Right ventricle myocardium superior (tissue), 1 donor: ENCODE data around the gene TSGA10. TPM values are rescaled to one million over a fixed set of nuclear protein-coding genes. Genes with fewer than 3 reads are reported as not detected.
A peak's percentile ranks its signal among the peaks of the same experiment; 100 is the strongest.
"Not testable (repeated sequence)": the region's sequence is repeated elsewhere in the genome, so short reads cannot be mapped to it uniquely, and the experiment has no call there.

Source experiments
- ATAC-seq: fragments of 200-7000 bp; cut with Tn5 transposase; one replicate; pipeline ENCODE4 v1.9.1; 2020; ENCODE audit warnings: mild to moderate bottlenecking; ENCODE audit not compliant: poor library complexity
- DNase-seq: peaks from one replicate; pipeline ENCODE4 v3.0.0-alpha.2; 2020
- intact Hi-C: fragments of 100-400 bp; cut with DNase I; formaldehyde crosslinking; loops from one replicate; pipeline ENCODE4 v1.11.2; 2022
- total RNA-seq: library from RNA; stranded (reverse); fragmentation: NEBNext Ultra II Directional; extraction: Animal tissue kit (Norgen Biotek cat#: 25700); gene quantifications from one replicate; pipeline ENCODE4 v1.2.1, GENCODE V29; 2021
- donor health status: DM: no; HTN: yes; CAD: no; lungs with severe emphysema.

The TSGA10 gene
- total RNA-seq, 1 donor from 2014 or later = 3.4 TPM

DNA sequence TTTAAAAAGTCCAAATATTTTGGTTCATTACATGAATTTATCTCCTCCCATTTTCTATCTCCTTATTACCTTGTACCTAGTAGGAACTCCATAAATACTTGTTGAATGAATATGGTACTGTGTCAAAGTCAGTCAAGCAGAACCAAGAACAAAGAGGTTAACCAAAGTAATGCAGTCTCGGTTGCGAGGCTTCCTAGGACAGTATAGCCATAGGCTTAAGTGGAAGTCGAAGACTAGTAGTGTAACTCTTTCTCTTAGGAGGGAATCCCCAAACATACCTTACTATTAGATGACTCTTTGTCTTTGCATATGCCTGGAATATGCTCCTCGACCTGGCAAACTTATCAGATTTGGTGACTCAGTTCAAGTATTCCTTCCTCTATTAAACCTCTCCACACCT lies 4.9 kb upstream of the TSGA10 start:
- intact Hi-C loops = no loop called here

DNA sequence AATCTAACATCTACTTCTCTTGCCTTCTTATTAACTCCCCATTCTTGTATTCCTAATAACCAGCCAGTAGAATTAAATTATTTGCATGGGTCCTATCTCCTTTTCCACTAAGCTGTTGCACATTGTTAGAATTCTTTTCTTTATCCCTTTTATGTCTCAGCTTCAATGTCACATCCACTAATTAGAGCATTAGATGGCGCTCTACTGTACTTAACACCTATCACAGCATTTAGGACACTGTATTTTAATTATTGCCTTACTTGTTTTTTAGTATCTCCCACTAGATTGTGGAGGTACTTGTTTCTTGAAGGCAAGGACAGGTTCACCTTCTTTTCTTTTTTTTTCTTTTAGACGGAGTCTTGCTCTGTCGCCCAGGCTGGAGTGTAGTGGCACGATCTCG lies 3.9 kb upstream of the TSGA10 start:
- intact Hi-C loops = no loop called here
- DNase-seq = no peak
- ATAC-seq = no peak

More for the DNA sequence above, 4.9 kb upstream of the TSGA10 start:
- ATAC-seq (no peak), DNase-seq (no peak)

- no peak for DNase-seq
- ATAC-seq = no peak
- intact Hi-C loops = no loop called here
These were observed 2.1 kb upstream of the TSGA10 start for GRCh38 chr2:99156891-99157290.

DNA sequence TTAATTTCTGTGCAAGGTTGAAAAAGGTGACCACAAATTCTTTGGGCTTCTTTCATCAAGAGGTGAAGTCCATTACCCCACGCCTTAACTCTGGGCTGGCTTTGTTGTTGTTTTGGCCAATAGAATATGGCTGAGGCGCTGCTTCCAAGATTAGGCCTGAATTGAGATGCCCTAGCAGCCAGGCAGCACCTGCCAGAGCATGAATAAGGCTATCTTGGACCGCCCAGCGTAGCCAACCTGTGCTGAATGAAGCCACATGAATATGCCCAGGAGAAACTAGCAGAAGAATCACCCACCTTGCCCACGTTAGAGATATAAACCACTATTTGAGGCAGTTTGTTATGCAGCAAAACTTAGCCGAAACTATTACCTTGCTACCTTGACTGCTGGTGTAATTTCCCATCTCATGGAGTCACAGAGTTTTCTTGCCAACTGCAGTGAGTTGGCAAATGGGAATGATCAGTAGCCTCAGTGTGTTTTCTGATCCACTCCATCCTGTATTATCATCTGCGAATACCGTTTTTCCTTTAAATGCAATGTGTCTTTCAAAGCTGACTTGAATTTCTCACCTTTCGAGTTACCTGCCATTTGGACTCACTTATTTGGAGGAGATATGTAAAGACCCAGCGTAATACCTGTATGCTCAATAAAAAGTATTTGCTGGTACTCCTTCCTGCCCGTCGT lies 679 bp downstream of the TSGA10 start:
- ATAC-seq (no peak), DNase-seq (no peak)
- intact Hi-C loops = no loop called here

DNA sequence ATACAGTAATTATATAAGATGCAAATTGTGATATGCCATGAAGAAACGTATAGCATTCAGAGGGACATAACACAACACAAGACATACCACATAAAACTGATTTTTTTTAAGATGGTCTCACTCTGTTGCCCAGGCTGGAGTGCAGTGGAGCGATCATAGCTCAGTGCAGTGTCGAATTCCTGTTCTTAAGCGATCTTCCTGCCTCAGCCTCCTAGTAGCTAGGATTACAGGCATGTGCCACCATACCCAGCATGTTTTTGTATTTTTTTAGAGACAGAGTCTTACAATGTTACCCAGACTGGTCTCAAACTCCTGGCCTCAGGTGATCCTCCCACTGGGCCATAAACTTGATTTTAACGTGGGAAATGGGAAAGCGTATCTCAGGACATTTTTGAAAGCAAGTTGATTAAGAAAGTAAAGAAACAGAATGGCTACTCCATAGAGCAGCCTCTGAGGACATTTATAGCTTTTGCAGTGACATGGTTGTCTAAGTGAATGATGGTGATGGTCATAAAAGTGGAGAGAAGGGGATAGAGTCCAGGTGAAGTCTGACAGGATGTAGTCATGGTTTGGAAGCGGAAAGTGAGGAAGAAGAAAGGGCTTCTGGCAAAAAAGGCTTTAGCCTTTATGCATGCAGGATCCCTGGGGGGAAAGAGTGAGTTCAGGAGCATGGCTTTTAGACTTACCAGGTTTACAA lies 2.4 kb downstream of the TSGA10 start:
- intact Hi-C loops = no loop called here
- ATAC-seq (no peak), DNase-seq (no peak)

- DNase-seq (no peak), ATAC-seq (no peak)
- intact Hi-C loops = no loop called here
These were observed 4.0 kb downstream of the TSGA10 start for GRCh38 chr2:99150706-99151105.

- peak; percentile 96 for DNase-seq
- intact Hi-C loops = no loop called here
- ATAC-seq = peak; percentile 99
These were observed 13.3 kb downstream of the TSGA10 start, which contains the start of gene C2orf15 for GRCh38 chr2:99141110-99142108. TSS of gene C2orf15 (plus strand) at chr2:99141707. CDS start at chr2:99150559, 8,852 bp downstream.

- no peak for DNase-seq
- intact Hi-C loops = no loop called here
- ATAC-seq = peak; percentile 68
These were observed 14.0 kb downstream of the TSGA10 start for GRCh38 chr2:99140860-99141109.

- ATAC-seq (no peak), DNase-seq (no peak)
- intact Hi-C loops = no loop called here
These were observed 14.5 kb downstream of the TSGA10 start for GRCh38 chr2:99140056-99140859.

GRCh38 chr2:99139003-99139402 lies 15.7 kb downstream of the TSGA10 start:
- intact Hi-C loops = no loop called here

GRCh38 chr2:99135044-99135556 lies 19.6 kb downstream of the TSGA10 start:
- ATAC-seq, intact Hi-C loops, DNase-seq: not testable (repeated sequence)

More at GRCh38 chr2:99139003-99139402, 15.7 kb downstream of the TSGA10 start:
- DNase-seq = no peak
- ATAC-seq = no peak

- ATAC-seq (no peak), DNase-seq (no peak)
- intact Hi-C loops = no loop called here
These were observed 26.8 kb downstream of the TSGA10 start for GRCh38 chr2:99127981-99128380.

GRCh38 chr2:99112617-99113016 lies 42.1 kb downstream of the TSGA10 start:
- intact Hi-C loops = no loop called here
- ATAC-seq (no peak), DNase-seq (no peak)

GRCh38 chr2:99111945-99112344 lies 42.8 kb downstream of the TSGA10 start:
- no peak for DNase-seq
- intact Hi-C loops = no loop called here
- no peak for ATAC-seq

DNA sequence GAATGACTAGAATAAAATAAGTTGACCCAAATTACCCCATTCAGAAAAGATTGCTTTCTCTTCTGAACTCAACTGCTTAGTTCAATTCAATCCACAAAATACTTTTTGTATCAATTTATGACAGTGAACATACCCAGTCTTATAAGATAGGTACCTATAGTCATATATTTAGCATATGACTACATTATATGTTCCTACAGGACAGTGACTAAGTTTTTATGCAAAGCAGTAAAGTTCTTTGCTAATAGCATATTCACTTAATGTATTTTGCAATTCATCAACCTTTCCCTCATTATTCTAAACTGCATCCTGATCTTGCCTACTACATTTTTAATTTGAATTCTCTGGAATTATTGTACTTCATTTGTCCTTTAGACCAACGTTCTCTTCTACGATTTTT lies 43.5 kb downstream of the TSGA10 start:
- no peak for DNase-seq

DNA sequence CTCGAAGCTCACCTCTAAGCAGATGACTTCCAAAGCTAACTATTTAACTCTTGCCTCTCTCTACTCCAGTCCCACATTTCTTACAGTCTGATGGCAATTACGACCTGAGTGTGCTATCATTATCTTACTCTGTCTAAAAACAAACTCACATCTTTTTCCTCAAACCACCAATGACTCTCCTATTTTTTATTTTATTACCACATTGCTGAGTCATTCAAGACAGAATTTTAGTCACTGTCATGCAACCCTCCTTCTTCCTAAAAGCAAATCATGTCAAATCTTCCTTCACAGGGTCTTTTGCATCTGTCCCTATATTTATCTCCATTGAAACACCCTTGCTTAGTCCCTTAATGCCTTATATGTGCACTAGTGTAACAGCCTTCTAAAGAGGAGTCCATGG lies 47.8 kb downstream of the TSGA10 start:
- intact Hi-C loops = no loop called here
- DNase-seq = no peak
- ATAC-seq = no peak

More for the DNA sequence above, 43.5 kb downstream of the TSGA10 start:
- no peak for ATAC-seq
- intact Hi-C loops = no loop called here

- no peak for DNase-seq
- intact Hi-C loops = no loop called here
- ATAC-seq = no peak
These were observed 50.7 kb downstream of the TSGA10 start for GRCh38 chr2:99104006-99104405.

DNA sequence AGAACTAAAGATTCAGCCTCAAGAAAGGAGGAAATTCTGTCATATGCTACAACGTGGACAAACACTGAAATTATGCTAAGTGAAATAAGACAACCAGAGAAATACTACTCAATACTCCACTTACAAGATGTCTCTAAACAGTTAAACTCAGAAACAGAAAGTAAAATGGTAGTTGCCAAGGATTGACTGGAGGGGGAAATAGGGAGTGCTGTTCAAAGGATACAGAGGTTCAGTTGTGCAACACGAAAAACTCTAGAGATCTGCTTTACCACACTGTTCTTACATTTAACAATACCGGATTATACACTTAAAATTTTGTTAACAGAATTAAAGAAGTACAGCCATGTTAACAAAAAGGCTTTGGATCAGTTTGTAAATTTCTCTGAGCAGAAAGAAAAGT lies 53.0 kb downstream of the TSGA10 start:
- intact Hi-C loops = no loop called here
- DNase-seq = no peak
- peak; percentile 69 for ATAC-seq
